HG03175 (cell line): ENCODE measurements around the gene ZNF175.
A peak's percentile ranks its signal among the peaks of the same experiment; 100 is the strongest.

Experiments used
- ATAC-seq: cut with Tn5 transposase; IDR thresholded peaks from one replicate; pipeline ENCODE4 v1.9.1; 2021; ENCODE audit warnings: mild to moderate bottlenecking, moderate library complexity; ENCODE audit not compliant: unreplicated experiment

Gene ZNF175

DNA sequence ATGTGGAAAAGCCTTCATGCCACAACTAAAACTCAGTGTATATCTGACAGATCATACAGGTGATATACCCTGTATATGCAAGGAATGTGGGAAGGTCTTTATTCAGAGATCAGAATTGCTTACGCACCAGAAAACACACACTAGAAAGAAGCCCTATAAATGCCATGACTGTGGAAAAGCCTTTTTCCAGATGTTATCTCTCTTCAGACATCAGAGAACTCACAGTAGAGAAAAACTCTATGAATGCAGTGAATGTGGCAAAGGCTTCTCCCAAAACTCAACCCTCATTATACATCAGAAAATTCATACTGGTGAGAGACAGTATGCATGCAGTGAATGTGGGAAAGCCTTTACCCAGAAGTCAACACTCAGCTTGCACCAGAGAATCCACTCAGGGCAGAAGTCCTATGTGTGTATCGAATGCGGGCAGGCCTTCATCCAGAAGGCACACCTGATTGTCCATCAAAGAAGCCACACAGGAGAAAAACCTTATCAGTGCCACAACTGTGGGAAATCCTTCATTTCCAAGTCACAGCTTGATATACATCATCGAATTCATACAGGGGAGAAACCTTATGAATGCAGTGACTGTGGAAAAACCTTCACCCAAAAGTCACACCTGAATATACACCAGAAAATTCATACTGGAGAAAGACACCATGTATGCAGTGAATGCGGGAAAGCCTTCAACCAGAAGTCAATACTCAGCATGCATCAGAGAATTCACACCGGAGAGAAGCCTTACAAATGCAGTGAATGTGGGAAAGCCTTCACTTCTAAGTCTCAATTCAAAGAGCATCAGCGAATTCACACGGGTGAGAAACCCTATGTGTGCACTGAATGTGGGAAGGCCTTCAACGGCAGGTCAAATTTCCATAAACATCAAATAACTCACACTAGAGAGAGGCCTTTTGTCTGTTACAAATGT, 16.4 kb downstream of the ZNF175 start:
- ATAC-seq, result no peak

DNA sequence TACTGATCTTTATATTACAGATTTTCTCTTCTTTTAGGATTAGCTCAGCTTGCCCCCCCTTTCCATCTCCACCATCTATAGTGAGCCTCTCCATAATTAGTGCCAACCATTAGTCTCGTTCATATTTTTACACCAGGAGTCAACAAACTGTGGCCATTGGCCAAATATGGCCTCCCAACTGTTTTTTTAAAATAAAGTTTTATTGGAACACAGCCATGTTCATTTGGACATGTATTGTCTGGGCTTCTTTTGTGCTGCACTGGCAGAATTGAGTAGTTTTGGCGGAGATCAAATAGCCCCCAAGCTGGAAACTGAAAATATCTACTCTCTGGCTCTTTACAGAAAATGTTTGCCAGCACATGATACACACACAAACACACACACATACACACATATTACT, 18.4 kb downstream of the ZNF175 start:
- no peak for ATAC-seq

DNA sequence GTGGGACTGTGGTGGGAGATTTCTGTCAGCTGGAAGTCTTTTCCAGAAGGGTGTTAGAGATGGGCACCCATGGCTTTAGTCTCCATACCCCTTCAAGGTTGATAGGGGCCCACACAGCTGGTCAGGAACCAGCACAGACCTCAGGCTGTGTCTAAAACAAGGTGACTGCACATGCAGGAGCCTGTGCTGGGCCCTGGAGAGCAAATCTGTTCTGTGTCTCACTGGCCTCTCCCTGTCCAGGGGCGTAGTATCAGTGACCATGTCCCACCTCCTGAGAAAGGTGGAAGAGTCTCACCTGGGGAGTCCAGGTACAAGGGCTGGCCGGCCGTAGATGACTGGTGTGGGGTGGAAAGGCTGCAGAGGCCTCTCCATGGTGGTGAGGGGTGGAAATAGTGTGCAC, 19.4 kb downstream of the ZNF175 start:
- no peak for ATAC-seq

DNA sequence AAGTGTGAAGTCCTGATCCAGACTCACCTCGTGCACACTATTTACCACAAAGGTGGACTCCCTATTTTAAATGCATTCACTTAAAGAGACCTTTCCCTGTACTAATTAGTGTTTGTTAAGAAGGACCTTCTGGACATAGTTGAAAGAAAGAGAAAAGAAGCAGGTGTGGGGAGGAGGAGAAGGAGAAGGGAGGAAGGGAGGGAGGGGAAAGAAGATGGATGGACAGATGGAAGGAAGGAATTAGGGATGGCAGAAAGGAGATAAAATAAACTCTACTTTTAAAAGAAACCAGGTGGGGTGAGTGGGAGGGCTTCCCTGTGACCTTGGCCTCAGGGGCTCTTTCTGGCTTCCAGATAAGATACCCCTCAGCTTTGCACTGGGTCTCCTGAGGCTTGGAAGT, 21.4 kb downstream of the ZNF175 start:
- ATAC-seq, result no peak

DNA sequence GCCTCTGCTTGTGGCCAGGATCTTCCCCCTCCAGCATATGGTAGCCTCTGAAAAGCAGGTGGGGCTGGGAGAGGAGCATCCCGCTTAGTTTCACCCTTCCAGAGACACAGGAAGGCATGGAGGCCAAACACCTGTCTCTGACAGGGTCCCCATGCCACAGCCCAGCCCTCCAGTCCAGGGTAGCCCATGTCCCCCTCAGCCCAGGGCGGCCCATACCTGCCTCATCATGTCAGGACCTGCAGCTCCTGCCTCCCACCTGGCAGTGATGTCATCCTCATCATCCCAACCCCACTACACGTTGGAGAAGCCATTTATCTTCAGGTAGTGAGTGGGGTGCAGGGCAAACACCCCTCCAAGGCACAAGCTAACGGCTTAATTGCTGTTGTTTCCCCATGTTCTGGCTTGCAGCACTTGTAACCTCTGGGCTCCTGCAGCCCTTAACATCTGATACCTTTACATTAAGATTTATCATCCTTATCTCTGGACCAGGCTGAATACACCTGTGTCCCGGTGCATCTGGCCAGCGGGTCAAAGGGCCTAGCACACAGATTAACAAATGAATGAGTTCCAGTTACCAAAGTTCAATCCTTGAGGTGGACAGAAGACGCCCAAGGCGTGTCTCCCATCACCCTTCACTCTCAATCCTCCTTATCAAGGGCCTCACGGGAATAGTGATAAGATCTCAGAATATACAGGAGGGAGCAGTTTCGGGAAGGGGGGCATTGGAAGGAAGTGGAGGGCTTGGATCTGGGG, 22.2 kb downstream of the ZNF175 start:
- no peak for ATAC-seq

DNA sequence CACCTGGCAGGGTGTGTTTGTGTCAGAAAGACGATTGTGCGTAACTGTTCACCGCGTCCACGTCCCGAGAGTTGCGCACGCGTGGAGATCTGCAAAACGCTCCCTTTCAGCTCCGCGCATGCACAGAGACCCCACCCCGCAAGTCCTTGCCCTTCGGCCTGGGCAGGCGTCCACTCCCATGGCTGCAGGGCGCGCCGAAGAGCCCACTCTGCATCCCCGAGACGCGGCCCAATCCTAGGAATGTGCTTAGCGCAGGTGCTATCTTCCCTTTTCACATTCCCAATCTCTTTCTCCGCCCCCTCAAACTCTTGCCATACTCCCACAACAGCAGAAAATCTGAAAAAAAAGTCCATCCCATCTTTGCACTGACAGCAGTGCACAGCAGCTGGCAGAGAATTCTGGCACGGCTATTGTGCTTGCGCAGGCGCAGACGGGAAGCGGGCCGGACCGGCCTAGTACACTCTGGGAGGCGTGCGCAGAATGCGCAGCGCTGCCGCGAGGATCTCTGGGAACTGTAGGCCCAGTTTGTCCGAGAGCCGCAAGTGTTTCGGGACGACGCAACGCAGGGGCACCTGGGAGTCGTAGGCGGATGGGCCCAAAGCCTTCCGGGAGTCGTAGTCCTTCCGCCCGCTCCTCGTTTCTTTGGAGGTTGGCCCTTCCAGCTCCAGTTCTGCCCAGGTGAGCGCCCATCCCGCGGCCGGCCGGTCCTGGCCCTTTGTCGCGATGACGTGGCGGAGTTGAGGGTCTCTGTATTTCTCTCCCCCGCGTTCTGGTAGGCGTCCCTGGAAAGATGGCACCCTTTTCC, 23.1 kb downstream of the ZNF175 start:
- ATAC-seq, result peak; percentile 98

DNA sequence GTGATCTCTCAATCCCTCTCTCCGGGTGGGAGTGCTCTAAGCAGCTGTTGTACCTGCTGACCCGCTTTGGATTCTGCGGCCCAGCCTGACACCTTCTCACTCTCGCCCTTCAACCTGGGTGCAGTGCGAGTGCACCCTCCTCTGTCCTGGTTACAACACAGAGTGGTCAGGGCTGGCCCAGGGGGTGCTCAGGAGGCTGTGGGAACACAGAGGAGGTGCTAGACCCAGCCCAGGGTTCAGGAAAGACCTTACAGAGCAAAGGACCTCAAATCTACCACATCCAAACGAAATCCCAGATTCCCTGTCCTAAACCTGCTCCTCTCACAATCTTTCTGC, 23.7 kb downstream of the ZNF175 start:
- ATAC-seq, result no peak

DNA sequence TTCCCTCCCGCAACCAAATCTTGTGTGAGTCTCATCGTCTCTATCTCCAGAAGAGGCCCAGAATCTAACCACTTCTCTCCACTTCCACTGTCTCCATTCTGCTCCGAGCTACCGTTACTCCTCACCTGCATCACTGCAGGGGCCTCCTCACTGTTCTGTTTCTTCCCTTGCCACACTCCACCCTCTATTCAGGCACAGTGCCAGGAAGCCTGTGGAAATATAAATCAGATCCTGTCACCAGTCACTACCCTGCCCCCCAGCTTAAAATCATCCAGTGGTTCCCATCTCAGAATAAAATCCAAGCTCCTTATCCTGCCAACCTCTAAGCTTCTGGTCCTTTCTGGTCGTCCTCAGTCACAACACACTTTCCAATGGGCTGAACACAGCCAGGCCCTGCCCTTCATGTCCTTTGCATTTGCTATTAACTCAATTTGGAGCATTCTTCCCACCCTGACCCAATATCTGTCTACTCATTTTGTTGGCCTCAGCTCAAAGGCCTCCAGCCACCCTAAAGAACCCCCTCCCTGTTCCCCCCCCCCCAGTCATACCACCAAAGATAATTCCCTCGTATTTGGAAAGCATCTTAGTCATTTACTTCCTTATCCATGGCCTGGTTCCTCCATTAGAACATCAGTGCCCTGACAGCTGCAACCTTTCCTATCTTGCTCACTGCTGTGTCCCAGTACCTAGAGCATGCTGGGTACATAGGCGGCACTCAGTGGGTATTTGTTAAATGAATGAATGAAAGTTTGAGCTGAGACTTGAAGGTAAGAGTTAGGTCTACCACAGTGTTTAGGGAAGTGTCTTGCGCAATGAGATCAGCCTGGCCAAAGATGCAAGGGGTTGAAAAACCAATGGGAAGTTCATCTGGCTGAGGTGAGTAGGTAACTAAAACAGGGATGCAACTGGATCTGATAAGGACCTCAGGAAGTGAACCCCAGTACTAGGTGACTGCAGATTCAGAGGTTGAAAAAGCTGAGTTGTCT, 24.4 kb downstream of the ZNF175 start:
- no peak for ATAC-seq

DNA sequence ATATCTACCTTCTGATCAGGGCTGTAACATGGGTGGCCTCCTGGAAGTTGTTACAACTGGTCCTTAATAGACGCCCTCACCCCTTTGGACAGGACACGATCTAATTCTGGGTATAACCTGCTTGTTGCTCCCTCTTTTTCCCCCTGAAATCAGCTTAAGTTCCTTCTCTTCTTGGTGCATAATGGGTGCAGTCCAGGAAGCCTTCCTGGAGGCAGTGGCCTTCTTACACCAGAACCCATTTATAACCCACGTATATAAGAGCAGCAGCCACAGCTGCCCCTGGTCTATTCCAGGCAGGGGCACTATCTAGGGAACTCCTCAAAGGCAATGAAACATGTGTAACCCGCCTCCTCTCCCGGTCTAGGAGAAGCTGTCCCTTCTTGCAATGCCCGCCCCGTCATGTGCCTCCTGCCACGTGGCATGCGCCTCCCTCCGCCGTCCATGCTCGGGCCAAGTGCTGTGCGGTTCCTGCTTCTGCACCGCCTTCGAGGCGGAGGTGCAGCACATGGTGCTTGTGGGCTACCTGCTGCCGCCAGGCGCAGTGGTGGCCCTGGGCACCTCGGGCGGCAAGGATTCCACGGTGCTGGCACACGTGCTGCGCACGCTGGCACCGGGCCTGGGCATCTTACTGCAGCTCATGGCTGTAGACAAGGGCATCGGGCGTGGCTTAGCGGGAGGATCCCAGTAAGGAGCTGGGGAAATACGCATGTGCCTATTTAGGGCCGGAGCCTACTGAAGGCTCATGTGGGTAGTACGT, 27.3 kb downstream of the ZNF175 start:
- no peak for ATAC-seq

DNA sequence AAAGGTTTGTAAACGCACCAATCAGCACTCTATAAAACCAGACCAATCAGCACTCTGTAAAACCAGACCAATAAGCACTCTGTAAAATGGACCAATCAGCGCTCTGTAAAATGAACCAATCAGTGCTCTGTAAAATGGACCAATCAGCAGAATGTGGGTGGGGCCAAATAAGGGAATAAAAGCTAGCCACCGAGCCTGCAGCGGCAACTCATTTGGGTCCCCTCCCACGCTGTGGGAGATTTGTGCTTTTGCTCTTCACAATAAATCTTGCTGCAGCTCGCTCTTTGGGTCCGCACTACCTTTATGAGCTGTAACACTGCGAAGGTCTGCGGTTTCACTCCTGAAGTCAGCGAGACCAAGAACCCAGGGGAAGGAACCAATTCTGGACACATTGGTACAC, 28.0 kb downstream of the ZNF175 start:
- no peak for ATAC-seq

DNA sequence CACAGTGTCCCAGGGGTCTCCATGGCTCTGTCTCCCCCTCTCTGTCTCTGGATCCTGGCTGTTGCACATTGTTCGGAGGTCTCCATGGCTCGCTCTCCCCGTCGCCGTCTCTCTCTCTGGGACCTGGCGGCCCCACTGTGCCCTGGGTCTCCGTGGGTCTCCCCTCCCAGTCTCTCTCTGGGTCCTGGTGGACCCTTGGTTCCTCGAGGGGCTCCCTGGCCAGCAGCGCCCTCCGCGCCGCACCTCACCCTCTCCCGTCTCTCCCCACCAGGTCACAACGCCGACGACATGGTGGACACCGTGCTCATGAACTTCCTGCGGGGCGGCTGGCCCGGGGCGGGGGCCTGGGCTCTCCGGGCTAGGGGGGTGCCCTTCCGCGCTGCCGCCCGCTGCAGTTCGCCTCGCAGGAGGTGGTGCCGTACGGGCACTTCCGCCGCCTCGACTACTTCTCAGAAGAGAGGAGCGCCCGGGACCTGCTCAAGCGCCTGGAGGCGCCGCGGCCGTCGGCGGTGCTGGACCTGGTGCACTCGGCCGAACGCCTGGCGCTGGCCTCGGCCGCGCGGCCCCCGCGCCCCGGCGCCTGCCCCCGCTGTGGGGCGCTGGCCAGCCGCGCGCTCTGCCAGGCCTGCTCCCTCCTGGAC, 30.0 kb downstream of the ZNF175 start:
- ATAC-seq, result no peak

DNA sequence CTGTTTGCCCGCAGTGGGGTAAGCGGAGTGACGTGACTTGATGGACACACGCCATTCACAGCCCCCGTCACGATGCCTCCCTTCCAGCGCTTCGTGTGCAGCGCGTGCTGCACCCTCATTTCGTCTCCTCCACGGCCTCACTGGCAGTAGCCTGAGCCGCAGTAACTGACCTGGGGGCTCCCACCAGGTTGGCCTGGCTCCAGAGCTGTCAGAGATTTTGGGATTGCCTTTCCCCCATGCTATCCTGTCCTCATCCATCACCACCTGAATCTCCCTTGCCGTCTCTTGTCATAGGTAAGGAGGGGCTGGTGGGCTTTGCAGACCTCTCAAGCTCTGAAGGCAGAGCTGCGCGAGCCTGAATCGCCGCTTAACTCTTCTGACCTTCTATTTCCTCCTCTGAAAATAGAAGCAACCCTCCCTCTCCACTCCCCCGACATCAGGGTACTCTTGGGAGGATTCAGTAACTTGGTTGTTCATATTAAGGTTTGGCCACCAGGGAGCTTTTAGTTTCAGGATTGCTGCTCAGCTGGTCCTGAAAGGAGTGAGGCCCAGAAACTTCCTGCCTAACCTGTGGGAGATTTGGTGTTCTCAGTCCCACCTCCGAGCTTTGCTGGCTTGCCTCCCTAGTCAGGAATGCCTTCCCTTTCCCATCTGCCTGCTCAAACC, 31.2 kb downstream of the ZNF175 start:
- ATAC-seq, result no peak

DNA sequence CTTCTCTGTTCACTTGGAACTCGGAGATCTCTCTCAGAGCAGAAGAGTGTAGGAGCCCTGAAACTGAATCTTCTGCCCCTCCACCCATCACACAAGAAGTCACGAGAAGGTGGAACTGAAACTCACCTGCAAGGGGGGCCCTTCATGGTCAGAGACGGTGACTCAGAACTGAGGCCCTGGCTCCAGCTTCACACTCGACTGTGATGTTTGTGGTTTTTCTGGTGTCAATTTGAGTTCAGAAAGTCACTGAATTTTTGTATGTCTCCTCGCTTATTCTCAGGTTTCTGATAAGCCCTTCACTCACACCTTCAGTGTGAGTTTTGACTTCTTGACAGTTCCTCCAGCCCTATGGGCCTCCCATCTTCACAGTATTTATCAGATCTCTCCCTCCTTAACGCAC, 36.0 kb downstream of the ZNF175 start:
- peak; percentile 94 for ATAC-seq

DNA sequence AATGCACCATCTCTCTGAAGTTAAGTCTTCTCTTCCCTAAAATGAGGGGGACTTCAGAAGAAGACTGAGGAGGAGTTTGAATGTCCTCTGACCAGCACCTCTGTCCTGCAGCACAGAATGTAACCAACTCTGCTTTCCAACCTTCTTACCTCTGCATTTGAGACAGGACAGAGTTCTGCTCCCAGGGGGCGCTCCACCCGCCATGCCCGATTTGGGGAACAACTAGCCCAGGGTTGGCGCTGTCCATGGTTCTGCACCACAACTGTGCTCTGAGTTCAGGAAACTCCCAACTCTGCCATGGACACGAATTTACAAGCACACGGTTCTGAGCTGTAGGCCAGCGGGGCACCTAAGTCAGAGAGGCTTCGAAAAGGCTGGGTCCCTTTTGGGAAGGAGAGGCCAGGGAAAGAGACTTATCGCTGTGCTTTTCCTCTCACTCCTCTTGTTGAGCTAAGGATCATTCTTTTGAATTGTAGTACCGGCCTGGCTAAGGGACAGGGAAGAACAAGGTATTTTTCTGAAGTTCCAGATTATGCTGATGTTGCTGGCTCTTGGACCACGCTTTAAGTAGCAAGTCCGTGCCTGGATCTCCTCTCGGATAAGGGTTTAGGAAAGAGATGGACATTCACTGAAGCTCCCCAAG, 37.0 kb downstream of the ZNF175 start:
- no peak for ATAC-seq

DNA sequence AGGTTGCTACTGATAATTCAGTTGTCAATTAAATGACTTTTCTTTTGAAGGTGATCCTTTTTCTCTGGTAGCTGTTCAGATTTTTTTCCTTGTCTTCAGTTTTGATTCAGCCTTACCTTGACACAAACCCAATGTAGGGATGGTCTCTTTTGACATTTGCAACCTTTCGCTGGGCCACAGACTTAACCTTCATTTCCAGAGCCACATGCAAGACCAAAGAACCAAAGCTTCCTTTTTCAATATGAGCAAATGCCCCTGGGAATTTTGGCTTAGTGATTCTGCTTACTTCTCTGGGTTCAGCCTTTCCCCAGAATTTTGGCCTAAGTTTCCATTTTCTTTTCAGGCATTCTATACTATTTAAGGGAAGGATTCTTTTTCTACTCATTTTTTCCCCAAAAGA, 39.5 kb downstream of the ZNF175 start:
- ATAC-seq, result no peak

DNA sequence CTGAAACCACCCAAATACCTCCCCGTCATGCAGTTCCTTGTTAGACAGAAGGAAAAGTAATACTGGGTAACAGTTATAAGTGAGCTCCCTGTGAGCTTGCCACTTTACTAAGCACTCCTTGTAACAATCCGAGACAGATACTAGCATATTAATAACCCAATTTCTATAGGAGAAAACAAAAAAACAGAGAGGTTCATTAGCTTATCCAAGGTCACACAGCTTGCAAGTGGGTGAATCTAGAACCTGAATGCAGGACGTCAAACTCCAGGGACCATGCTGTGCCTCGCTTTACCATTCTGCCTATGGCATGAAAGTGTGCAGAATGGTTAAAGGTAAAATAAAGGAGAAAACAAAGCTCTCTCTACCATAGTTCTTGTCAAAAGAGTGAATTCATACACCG, 43.7 kb downstream of the ZNF175 start:
- ATAC-seq, result no peak

DNA sequence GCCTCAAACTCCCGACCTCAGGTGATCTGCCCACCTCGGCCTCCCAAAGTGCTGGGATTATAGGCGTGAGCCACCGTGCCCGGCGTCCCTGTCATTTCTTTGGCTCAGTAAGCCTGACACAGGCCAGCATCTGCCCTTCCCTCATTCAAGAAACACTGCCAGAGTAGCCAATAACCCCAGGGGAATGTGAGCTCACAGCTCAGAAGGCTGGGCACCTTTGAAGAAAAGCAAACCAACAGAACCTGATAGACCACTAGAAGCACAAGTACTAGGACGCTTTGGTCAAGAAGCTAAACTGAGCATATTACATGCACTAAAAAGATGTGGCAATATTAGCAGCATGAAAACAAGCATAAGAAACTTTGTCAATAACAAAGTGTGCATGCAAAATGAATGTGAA, 44.9 kb downstream of the ZNF175 start:
- ATAC-seq, result no peak

DNA sequence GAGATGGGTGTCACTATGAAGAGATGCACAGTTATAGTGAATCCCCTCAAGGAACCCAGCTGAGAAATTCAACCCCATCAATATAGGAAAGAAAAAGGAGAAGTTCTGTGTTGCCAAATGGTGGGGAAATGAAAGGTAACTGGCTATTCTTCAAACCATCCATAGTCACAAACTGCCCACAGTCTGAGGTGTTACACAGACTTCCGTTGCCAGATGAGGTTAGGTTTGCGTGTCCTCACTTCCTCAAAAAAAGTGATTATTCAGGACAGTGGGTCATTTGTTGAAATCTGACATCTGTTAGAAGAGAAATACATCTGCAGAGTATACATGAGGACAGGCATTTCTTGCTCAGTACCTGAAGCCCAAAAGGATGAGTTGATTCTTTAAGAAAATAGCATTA, 50.1 kb downstream of the ZNF175 start:
- ATAC-seq, result peak; percentile 83
